Panc1 (cell line): ENCODE results near the gene BAIAP2.

Experiments used
- SIN3A ChIP-seq: IDR thresholded peaks from 2 replicates; pipeline ENCODE4 v1.6.1; 2012; ENCODE audit warnings: low read depth, mild to moderate bottlenecking, low read length, moderate library complexity, borderline replicate concordance; ENCODE audit not compliant: insufficient read depth
- TF ChIP-seq, protein P1 (sequence below): fragments of 450-650 bp; IDR thresholded peaks from 2 replicates; pipeline ENCODE4 v1.5.1; 2017; ENCODE audit warnings: mild to moderate bottlenecking
- TF ChIP-seq, protein P2 (sequence below), 2 experiments: IDR thresholded peaks; 2 replicates each; pipeline ENCODE4 v1.6.1; 2011 to 2012; ENCODE audit warnings: low read depth in 2 of 2, control low read depth in 1 of 2, low read length in 1 of 2, mild to moderate bottlenecking in 1 of 2, moderate library complexity in 1 of 2; ENCODE audit not compliant: insufficient read depth in 1 of 2

DNA sequence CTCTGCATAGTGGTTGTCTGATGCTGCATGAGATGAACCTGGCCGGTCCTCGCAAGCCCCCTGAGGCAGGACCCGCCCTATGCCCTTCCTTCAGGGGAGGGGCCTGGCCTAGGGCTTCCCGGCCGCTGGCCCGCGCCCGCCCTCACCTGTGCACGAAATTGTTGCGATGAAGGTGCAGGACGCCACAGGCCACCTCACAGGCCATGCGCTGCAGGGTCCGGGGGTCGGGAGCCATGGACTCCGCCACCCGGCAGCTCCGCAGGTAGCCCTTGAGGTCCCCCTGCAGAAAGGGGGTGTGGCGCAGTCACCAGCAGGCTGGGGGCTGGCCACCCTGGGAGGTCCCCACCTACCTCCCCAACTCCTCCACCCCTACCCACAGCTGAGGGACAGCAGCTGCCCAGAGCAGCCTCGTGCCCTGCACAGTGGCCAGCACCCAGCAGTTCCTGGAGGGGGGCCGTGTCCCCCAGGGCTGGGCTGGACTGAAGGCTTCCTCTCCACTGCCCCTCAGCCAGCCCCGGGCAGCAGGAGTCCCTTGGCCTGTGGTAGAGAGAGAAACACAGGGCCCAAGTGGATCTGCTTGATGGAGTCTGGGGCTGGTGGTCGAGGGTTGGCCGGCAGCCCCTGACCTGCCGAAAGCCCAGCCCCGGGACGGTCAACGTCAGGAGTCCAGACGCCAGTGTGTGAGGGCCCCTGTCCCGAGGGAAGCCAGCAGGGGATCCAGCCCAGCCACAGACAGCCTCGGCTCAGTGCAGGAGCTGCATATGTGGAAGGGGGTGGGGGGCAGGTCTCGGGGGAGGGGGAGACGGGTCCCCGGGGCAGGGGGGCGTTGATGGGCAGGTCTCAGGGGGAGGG is 91.6 kb downstream of the BAIAP2 start:
- TF ChIP-seq, protein P1, sequence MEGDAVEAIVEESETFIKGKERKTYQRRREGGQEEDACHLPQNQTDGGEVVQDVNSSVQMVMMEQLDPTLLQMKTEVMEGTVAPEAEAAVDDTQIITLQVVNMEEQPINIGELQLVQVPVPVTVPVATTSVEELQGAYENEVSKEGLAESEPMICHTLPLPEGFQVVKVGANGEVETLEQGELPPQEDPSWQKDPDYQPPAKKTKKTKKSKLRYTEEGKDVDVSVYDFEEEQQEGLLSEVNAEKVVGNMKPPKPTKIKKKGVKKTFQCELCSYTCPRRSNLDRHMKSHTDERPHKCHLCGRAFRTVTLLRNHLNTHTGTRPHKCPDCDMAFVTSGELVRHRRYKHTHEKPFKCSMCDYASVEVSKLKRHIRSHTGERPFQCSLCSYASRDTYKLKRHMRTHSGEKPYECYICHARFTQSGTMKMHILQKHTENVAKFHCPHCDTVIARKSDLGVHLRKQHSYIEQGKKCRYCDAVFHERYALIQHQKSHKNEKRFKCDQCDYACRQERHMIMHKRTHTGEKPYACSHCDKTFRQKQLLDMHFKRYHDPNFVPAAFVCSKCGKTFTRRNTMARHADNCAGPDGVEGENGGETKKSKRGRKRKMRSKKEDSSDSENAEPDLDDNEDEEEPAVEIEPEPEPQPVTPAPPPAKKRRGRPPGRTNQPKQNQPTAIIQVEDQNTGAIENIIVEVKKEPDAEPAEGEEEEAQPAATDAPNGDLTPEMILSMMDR: no peak
- TF ChIP-seq SIN3A: no peak
- TF ChIP-seq, protein P2, sequence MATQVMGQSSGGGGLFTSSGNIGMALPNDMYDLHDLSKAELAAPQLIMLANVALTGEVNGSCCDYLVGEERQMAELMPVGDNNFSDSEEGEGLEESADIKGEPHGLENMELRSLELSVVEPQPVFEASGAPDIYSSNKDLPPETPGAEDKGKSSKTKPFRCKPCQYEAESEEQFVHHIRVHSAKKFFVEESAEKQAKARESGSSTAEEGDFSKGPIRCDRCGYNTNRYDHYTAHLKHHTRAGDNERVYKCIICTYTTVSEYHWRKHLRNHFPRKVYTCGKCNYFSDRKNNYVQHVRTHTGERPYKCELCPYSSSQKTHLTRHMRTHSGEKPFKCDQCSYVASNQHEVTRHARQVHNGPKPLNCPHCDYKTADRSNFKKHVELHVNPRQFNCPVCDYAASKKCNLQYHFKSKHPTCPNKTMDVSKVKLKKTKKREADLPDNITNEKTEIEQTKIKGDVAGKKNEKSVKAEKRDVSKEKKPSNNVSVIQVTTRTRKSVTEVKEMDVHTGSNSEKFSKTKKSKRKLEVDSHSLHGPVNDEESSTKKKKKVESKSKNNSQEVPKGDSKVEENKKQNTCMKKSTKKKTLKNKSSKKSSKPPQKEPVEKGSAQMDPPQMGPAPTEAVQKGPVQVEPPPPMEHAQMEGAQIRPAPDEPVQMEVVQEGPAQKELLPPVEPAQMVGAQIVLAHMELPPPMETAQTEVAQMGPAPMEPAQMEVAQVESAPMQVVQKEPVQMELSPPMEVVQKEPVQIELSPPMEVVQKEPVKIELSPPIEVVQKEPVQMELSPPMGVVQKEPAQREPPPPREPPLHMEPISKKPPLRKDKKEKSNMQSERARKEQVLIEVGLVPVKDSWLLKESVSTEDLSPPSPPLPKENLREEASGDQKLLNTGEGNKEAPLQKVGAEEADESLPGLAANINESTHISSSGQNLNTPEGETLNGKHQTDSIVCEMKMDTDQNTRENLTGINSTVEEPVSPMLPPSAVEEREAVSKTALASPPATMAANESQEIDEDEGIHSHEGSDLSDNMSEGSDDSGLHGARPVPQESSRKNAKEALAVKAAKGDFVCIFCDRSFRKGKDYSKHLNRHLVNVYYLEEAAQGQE (IDR thresholded peaks at IDR 0.05; ENCODE audit: insufficient read depth in 1 of 2, low read depth in 2 of 2, low read length in 1 of 2): no peak
